SJCRH30 (cell line): ENCODE measurements around the gene TRIM33. TPM values are rescaled to one million over a fixed set of nuclear protein-coding genes. Genes with fewer than 3 reads are reported as not detected.

Experiments used
- DNase-seq, 2 experiments: peaks; one replicate each; pipeline ENCODE4 v3.0.0-alpha.2; 2015 to 2020
- H3K27ac ChIP-seq: fragments of 250-450 bp; sonication (Bioruptor Pico); 2 replicates; pipeline ENCODE4 v1.5.1; 2020; ENCODE audit warnings: mild to moderate bottlenecking, moderate library complexity
- H3K27me3 ChIP-seq: fragments of 250-450 bp; sonication (Bioruptor Pico); 2 replicates; pipeline ENCODE4 v1.5.1; 2020; ENCODE audit warnings: mild to moderate bottlenecking, moderate library complexity
- H3K36me3 ChIP-seq: fragments of 250-450 bp; sonication (Bioruptor Pico); 2 replicates; pipeline ENCODE4 v1.5.1; 2020; ENCODE audit warnings: mild to moderate bottlenecking, moderate library complexity
- H3K4me1 ChIP-seq: fragments of 250-450 bp; sonication (Bioruptor Pico); 2 replicates; pipeline ENCODE4 v1.5.1; 2020; ENCODE audit warnings: mild to moderate bottlenecking, moderate library complexity
- H3K4me3 ChIP-seq: fragments of 250-450 bp; sonication (Bioruptor Pico); 2 replicates; pipeline ENCODE4 v1.5.1; 2020; ENCODE audit warnings: mild to moderate bottlenecking, moderate library complexity
- H3K9me3 ChIP-seq: fragments of 250-450 bp; sonication (Bioruptor Pico); replicated peaks from 2 replicates; pipeline ENCODE4 v1.5.1; 2020; ENCODE audit warnings: mild to moderate bottlenecking, moderate library complexity
- total RNA-seq: library from RNA; depleted of rRNA; stranded (reverse); fragments of >200 nt; shearing (Covaris generic); gene quantifications from 2 replicates; pipeline ENCODE4 v1.2.3, GENCODE V29; 2014

TRIM33 gene
- total RNA-seq, 1 experiment from 2014 or later: 37.7 TPM

GRCh38 chr1:114531094-114531493 is 20.1 kb upstream of the TRIM33 start:
- Histone ChIP-seq H3K9me3 (0 out of 2 replicates have a peak, but pooled peaks cover 3% of the 10 kb centered on the region), H3K4me3 (no peak overlapping the region), H3K36me3 (no peaks in the 10 kb centered on the region), H3K4me1 (no peaks in the 10 kb centered on the region), H3K27me3 (no peaks in the 10 kb centered on the region), H3K27ac (no peak overlapping the region)
- DNase-seq: no peak

- Histone ChIP-seq H3K27me3 (no peaks in the 10 kb centered on the region), H3K4me3 (no peak overlapping the region), H3K9me3 (0 out of 2 replicates have a peak, but pooled peaks cover 3% of the 10 kb centered on the region), H3K4me1 (no peaks in the 10 kb centered on the region), H3K36me3 (no peaks in the 10 kb centered on the region), H3K27ac (no peak overlapping the region)
- no peak for DNase-seq
These were observed 19.2 kb upstream of the TRIM33 start for GRCh38 chr1:114530224-114530623.

DNA sequence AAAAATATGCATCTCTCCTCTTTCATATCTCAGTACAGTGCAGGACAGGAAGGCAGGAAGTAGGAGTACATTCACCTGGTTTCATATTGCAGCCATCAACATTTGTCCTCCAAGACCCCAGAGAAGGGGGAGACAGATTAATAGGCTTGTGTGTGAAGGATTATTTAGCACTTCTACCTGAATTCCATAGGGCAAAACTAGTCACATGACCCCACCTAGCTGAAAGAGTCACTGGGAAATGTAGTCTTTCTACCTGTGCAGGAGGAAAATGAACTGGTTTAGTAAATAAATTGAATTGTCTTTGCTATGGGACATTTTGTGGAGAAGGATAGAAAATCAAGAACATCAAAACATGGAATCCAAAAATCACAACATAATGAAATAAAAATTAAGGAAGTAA is 13.9 kb upstream of the TRIM33 start:
- Histone ChIP-seq H3K4me3 (no peak overlapping the region), H3K27me3 (no peaks in the 10 kb centered on the region), H3K9me3 (0 out of 2 replicates have a peak, but pooled peaks cover 3% of the 10 kb centered on the region), H3K4me1 (peaks cover 8% of the 10 kb centered on the region), H3K27ac (no peak overlapping the region), H3K36me3 (no peaks in the 10 kb centered on the region)
- DNase-seq: peak in 1 of 2 experiments; percentile 15

- Histone ChIP-seq H3K4me3 (no peak overlapping the region), H3K27ac (no peak overlapping the region), H3K9me3 (no peaks in the 10 kb centered on the region), H3K4me1 (peaks cover 8% of the 10 kb centered on the region), H3K36me3 (no peaks in the 10 kb centered on the region), H3K27me3 (no peaks in the 10 kb centered on the region)
- DNase-seq: peak; percentile 36 to 58
These were observed 11.2 kb upstream of the TRIM33 start for GRCh38 chr1:114522264-114522575.

DNA sequence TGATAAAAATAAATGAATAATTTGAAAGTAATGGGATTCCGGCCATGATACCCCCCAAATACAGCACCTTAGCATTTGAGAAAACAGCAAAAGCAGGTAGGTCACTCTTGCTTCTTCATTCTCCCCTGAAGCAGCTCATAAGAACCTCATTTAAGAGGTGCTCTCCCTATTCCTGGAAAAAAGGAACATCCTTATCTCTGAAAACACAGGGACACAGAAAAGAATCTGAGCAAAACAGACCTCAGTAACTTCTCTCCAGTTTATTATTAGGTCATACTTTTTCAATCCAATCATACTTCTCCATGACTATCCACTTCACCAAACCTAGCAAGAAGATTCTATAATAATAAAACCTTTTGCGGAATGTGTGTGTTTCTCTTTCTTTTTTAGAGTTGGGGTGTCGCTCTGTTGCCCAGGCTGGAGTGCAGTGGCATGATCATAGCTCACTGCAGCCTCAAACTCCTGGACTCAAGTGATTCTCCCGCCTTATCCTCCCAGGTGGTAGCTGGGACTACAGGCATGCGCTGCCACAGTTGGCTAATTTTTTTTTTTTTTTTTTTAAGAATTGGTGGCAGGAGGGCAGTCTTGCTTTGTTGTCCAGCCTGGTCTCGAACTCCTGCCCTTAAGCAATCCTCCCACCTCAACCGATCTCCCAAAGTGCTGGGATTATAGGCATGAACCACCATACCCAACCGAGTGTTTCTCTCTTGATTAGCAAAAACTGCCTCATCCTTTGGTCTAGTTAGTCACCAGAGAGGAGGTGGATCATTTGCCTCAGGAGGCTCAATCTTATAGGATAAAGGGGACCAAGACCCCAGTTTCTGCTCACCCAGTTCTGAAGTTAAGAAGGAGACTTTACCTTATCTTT is 10.6 kb upstream of the TRIM33 start:
- Histone ChIP-seq H3K27ac (no peak overlapping the region), H3K4me1 (peaks cover 8% of the 10 kb centered on the region), H3K4me3 (no peak overlapping the region), H3K27me3 (no peaks in the 10 kb centered on the region), H3K36me3 (no peaks in the 10 kb centered on the region), H3K9me3 (no peaks in the 10 kb centered on the region)
- no peak for DNase-seq

- no peak overlapping the region for H3K4me3 ChIP-seq
- H3K9me3 ChIP-seq: no peaks in the 10 kb centered on the region
- no peak overlapping the region for H3K27ac ChIP-seq
- DNase-seq: no peak
- peaks cover 3% of the 10 kb centered on the region; the same call in 1 of the 2 replicates for H3K4me1 ChIP-seq
- H3K27me3 ChIP-seq: no peaks in the 10 kb centered on the region
- H3K36me3 ChIP-seq: no peaks in the 10 kb centered on the region
These were observed 6.3 kb upstream of the TRIM33 start for GRCh38 chr1:114517348-114517747.

DNA sequence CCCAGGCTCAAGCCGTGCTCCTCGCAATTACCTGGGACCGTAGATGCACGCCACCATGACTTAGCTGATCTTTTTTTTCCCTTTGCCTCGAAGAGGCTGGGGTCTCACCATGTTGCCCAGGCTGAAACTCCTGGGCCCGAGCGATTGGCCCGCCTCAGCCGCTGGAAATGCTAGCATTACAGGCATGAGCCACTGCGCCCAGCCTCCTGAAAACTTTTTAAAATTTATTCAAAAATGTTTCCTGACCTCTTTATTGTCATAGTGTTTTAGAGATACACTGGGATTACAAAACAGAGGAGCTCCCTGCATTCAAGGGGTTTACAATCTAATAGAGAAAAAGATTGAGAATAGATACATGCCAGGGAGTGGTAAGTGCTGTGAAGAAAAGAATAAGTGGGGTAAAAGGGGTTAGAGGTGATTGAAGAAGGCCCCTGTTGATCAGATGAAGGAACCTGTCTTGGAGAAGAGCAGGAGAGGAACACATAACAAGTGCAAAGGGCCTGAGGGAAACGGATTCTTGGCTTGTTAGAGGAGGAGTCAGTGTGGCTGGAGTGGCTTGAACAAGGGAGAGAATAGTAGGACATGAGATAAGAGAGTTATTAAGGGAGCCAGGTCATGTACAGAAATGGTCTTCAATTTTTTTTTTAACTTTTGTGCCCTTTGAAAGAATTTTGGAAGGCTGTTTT is 1.7 kb upstream of the TRIM33 start:
- Histone ChIP-seq H3K9me3 (no peaks in the 10 kb centered on the region), H3K27ac (no peak overlapping the region), H3K27me3 (no peaks in the 10 kb centered on the region), H3K36me3 (no peaks in the 10 kb centered on the region), H3K4me3 (no peak overlapping the region), H3K4me1 (peaks cover 3% of the 10 kb centered on the region; the same call in 1 of the 2 replicates)
- no peak for DNase-seq

- Histone ChIP-seq H3K4me1 (peaks cover 3% of the 10 kb centered on the region; the same call in 1 of the 2 replicates), H3K27ac (peak overlapping the region; percentile 42; the same call in 1 of the 2 replicates), H3K4me3 (peak overlapping the region; percentile 89), H3K27me3 (no peaks in the 10 kb centered on the region), H3K9me3 (no peaks in the 10 kb centered on the region), H3K36me3 (peaks cover 6% of the 10 kb centered on the region; the same call in 1 of the 2 replicates)
- DNase-seq: peak; percentile 34 to 46
These were observed 550 bp downstream of the TRIM33 start for GRCh38 chr1:114510274-114511031.

- Histone ChIP-seq H3K27ac (no peak overlapping the region; the same call in 1 of the 2 replicates), H3K4me1 (peaks cover 3% of the 10 kb centered on the region; the same call in 1 of the 2 replicates), H3K9me3 (no peaks in the 10 kb centered on the region), H3K36me3 (peaks cover 10% of the 10 kb centered on the region; the same call in 1 of the 2 replicates), H3K4me3 (peak overlapping the region; percentile 89), H3K27me3 (no peaks in the 10 kb centered on the region)
- no peak for DNase-seq
These were observed 1.3 kb downstream of the TRIM33 start for GRCh38 chr1:114509596-114510273.

DNA sequence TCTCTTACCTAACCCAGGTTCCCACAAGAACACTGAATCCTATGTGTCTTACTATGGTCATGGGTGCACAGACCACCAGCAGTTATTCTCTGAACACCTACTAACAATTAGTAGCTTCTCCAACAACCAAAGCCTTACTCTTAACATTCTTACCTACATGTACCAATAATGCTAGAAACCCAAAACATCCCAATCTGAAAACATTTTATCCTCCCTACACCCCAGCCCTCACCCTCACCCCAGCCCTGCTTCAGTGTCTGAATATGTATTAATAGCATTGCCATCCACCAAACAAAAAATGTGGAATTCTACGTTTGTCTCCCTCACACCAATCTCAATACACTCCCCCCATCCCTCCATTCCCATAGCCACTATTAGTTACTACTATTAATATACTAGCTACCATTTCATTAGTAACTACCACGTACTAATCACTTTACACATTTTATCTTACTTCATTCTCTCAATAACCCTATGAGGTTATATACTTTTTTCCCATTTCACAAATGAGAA is 2.6 kb downstream of the TRIM33 start:
- no peaks in the 10 kb centered on the region for H3K27me3 ChIP-seq
- H3K4me1 ChIP-seq: peaks cover 3% of the 10 kb centered on the region; the same call in 1 of the 2 replicates
- H3K9me3 ChIP-seq: no peaks in the 10 kb centered on the region
- H3K4me3 ChIP-seq: no peak overlapping the region
- no peak for DNase-seq
- peaks cover 10% of the 10 kb centered on the region; the same call in 1 of the 2 replicates for H3K36me3 ChIP-seq
- H3K27ac ChIP-seq: no peak overlapping the region

DNA sequence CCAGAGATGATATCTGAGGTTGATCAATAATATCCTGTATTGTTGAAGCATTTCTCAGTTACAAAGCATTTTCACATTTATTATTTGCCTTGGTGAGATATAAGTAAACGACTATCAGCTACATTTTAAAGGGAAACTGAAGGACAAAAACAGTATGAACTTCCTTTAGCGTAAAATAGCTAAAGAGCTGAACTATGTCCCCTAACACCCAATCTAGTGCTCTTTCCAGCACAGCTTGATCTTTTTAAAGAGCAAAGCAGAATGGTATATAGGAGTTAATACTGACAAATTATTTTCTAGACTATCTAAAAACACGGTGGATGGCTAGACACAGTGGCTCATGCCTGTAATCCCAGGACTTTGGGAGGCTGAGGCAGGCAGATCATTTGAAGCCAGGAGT is 3.5 kb downstream of the TRIM33 start:
- no peak overlapping the region for H3K4me3 ChIP-seq
- H3K27ac ChIP-seq: no peak overlapping the region
- no peaks in the 10 kb centered on the region for H3K9me3 ChIP-seq
- peaks cover 3% of the 10 kb centered on the region; the same call in 1 of the 2 replicates for H3K4me1 ChIP-seq
- H3K36me3 ChIP-seq: peaks cover 10% of the 10 kb centered on the region; the same call in 1 of the 2 replicates
- no peaks in the 10 kb centered on the region for H3K27me3 ChIP-seq
- no peak for DNase-seq

- no peak for DNase-seq
- Histone ChIP-seq H3K27ac (no peak overlapping the region), H3K4me3 (no peak overlapping the region), H3K36me3 (peaks cover 10% of the 10 kb centered on the region; the same call in 1 of the 2 replicates), H3K27me3 (no peaks in the 10 kb centered on the region), H3K9me3 (no peaks in the 10 kb centered on the region), H3K4me1 (peaks cover 3% of the 10 kb centered on the region; the same call in 1 of the 2 replicates)
These were observed 5.8 kb downstream of the TRIM33 start for GRCh38 chr1:114505148-114505561.

- H3K4me3 ChIP-seq: no peak overlapping the region
- no peak for DNase-seq
- H3K36me3 ChIP-seq: peaks cover 10% of the 10 kb centered on the region; the same call in 1 of the 2 replicates
- H3K27ac ChIP-seq: no peak overlapping the region
- no peaks in the 10 kb centered on the region for H3K9me3 ChIP-seq
- H3K4me1 ChIP-seq: no peaks in the 10 kb centered on the region; the same call in 1 of the 2 replicates
- no peaks in the 10 kb centered on the region for H3K27me3 ChIP-seq
These were observed 7.0 kb downstream of the TRIM33 start for GRCh38 chr1:114503916-114504422.

DNA sequence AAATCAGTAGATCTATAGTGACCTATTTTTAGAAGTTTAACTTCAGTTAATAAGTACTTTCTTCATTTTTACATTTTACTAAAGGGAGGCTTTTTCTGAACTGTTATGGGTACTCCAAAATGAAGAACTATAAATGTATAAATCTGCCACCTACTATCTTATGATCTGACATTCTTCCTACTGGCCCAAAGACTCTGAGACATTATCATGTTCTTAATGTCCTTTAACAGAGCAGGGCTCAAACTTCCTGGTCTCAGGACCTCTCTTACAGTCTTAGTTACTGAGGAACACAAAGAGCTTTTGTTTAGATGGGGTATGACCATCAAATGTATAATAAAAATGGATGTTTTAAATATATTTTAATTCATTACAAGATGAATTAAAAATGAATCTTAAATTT is 8.9 kb downstream of the TRIM33 start:
- Histone ChIP-seq H3K36me3 (peaks cover 10% of the 10 kb centered on the region; the same call in 1 of the 2 replicates), H3K4me3 (no peak overlapping the region), H3K27me3 (no peaks in the 10 kb centered on the region), H3K4me1 (no peaks in the 10 kb centered on the region), H3K27ac (no peak overlapping the region), H3K9me3 (no peaks in the 10 kb centered on the region)
- no peak for DNase-seq
